A549 (cell line): ENCODE results near the gene ZNF446. TPM values are rescaled to one million over a fixed set of nuclear protein-coding genes. Genes with fewer than 3 reads are reported as not detected.

ENCODE experiments used
- ATAC-seq, 2 experiments: fragments of 200-7000 bp in 1 of 2; fragments of >200 bp in 1 of 2; cut with Nextera tagmentation in 1 of 2; cut with Tn5 transposase in 1 of 2; 3 replicates each; pipeline versions ENCODE4 v1.8.0 to v1.9.1; 2018 to 2020; ENCODE audit warnings: mild to moderate bottlenecking in 1 of 2, moderate library complexity in 1 of 2
- CTCF ChIA-PET: fragments of 300-600 bp; sonication (Branson Sonifier 250); formaldehyde crosslinking; extraction: SDS; loops from one replicate; lab custom pipeline; 2021; ENCODE audit warnings: antibody characterized with exemption, inconsistent platforms; lab: Yijun Ruan, JAX
- POLR2A ChIA-PET: fragments of 350-600 bp; formaldehyde crosslinking; extraction: SDS; loops from one replicate; lab custom pipeline; 2021; ENCODE audit warnings: antibody characterized with exemption, inconsistent platforms; lab: Yijun Ruan, JAX
- DNase-seq, 2 experiments: peaks; one replicate each; pipeline versions ENCODE4 v3.0.0 to v3.0.0-alpha.2; 2011 to 2016; ENCODE audit warnings: low read depth in 1 of 2, low spot score in 1 of 2
- FAIRE-seq: peaks from 2 replicates; lab custom pipeline; 2011; peaks lifted over from hg19 to GRCh38; lab: Jason Lieb, UNC
- H3K27ac ChIP-seq, 2 experiments: fragments of >200 bp; sonication (Bioruptor Twin); formaldehyde crosslinking; 3 replicates each; pipeline ENCODE4 v1.5.1; 2016 to 2017
- H3K4me1 ChIP-seq: fragments of >200 bp; sonication (Bioruptor Twin); formaldehyde crosslinking; 3 replicates; pipeline ENCODE4 v1.6.1; 2016
- H3K4me2 ChIP-seq: fragments of >200 bp; sonication (Bioruptor Twin); formaldehyde crosslinking; 3 replicates; pipeline ENCODE4 v1.6.1; 2016
- H3K4me3 ChIP-seq: fragments of >200 bp; sonication (Bioruptor Twin); formaldehyde crosslinking; 3 replicates; pipeline ENCODE4 v1.5.1; 2016
- H3K9me3 ChIP-seq: fragments of >200 bp; sonication (Bioruptor Twin); formaldehyde crosslinking; 3 replicates; pipeline ENCODE4 v1.6.1; 2016
- BCL3 ChIP-seq: fragments of >200 bp; sonication (Bioruptor Twin); formaldehyde crosslinking; IDR thresholded peaks from 3 replicates; pipeline ENCODE4 v1.6.1; 2016
- CBX8 ChIP-seq: fragments of 200-600 bp; sonication (generic); IDR thresholded peaks from 2 replicates; pipeline ENCODE4 v1.6.1; 2016
- CHD4 ChIP-seq: fragments of 200-600 bp; sonication (generic); IDR thresholded peaks from 2 replicates; pipeline ENCODE4 v1.6.1; 2016; ENCODE audit warnings: antibody characterized with exemption, mild to moderate bottlenecking, borderline replicate concordance
- E2F6 ChIP-seq: IDR thresholded peaks from 2 replicates; pipeline ENCODE4 v1.6.1; 2012; ENCODE audit warnings: low read depth, borderline replicate concordance
- EHF ChIP-seq: fragments of 250-450 bp; sonication (Bioruptor Pico); IDR thresholded peaks from 2 replicates; pipeline ENCODE4 v1.5.0; 2020; ENCODE audit warnings: mild to moderate bottlenecking
- ELK1 ChIP-seq: fragments of 150-350 bp; IDR thresholded peaks from 2 replicates; pipeline ENCODE4 v1.6.1; 2014; ENCODE audit warnings: low read depth, mild to moderate bottlenecking, low read length
- FOXS1 ChIP-seq: fragments of 250-450 bp; sonication (Bioruptor Pico); IDR thresholded peaks from 2 replicates; pipeline ENCODE4 v1.5.0; 2020; ENCODE audit warnings: mild to moderate bottlenecking, moderate library complexity
- HDAC2 ChIP-seq: fragments of 200-600 bp; sonication (generic); IDR thresholded peaks from 2 replicates; pipeline ENCODE4 v1.6.1; 2016
- HOXA7 ChIP-seq: fragments of 250-450 bp; sonication (Bioruptor Pico); IDR thresholded peaks from 2 replicates; pipeline ENCODE4 v1.5.0; 2020; ENCODE audit warnings: mild to moderate bottlenecking, moderate library complexity
- JUN ChIP-seq, 2 experiments: fragments of >200 bp; sonication (Bioruptor Twin); formaldehyde crosslinking; IDR thresholded peaks; 2 replicates in 1 of 2; 3 replicates in 1 of 2; pipeline ENCODE4 v1.6.1; 2016 to 2017
- JUNB ChIP-seq: fragments of >200 bp; sonication (Bioruptor Twin); formaldehyde crosslinking; IDR thresholded peaks from 2 replicates; pipeline ENCODE4 v1.6.1; 2016
- MAX ChIP-seq: IDR thresholded peaks from 2 replicates; pipeline ENCODE4 v1.6.1; 2012
- MAZ ChIP-seq: fragments of 150-350 bp; IDR thresholded peaks from 2 replicates; pipeline ENCODE4 v1.6.1; 2014; ENCODE audit warnings: antibody characterized with exemption, low read depth, low read length, borderline replicate concordance
- PHF8 ChIP-seq: fragments of 200-600 bp; sonication (generic); IDR thresholded peaks from 2 replicates; pipeline ENCODE4 v1.6.1; 2016; ENCODE audit warnings: low read depth, mild to moderate bottlenecking, antibody characterized with exemption, moderate library complexity, borderline replicate concordance
- POLR2A ChIP-seq: IDR thresholded peaks from 2 replicates; pipeline ENCODE4 v1.6.1; 2012; ENCODE audit warnings: mild to moderate bottlenecking, low read length
- REST ChIP-seq: fragments of 200-600 bp; sonication (generic); IDR thresholded peaks from 2 replicates; pipeline ENCODE4 v1.6.1; 2016; ENCODE audit warnings: antibody characterized with exemption, mild to moderate bottlenecking, moderate library complexity
- RFX5 ChIP-seq: fragments of 450-650 bp; IDR thresholded peaks from 2 replicates; pipeline ENCODE4 v1.7.1; 2014; ENCODE audit warnings: antibody characterized with exemption, mild to moderate bottlenecking, moderate library complexity
- SREBF2 ChIP-seq: fragments of 450-650 bp; IDR thresholded peaks from 2 replicates; pipeline ENCODE4 v1.6.1; 2014; ENCODE audit warnings: mild to moderate bottlenecking, moderate library complexity
- TFCP2L1 ChIP-seq: fragments of 250-450 bp; sonication (Bioruptor Pico); IDR thresholded peaks from 2 replicates; pipeline ENCODE4 v1.5.0; 2021; ENCODE audit warnings: mild to moderate bottlenecking
- USF2 ChIP-seq: fragments of 450-650 bp; IDR thresholded peaks from 2 replicates; pipeline ENCODE4 v1.6.1; 2014; ENCODE audit warnings: antibody characterized with exemption
- ZFP36 ChIP-seq: fragments of 450-650 bp; IDR thresholded peaks from 2 replicates; pipeline ENCODE4 v1.6.1; 2014; ENCODE audit warnings: borderline replicate concordance; ENCODE audit not compliant: partially characterized antibody
- WGBS: methylation state at CpG from one replicate; pipeline ENCODE4 v1.1.6; 2017; ENCODE audit errors: missing lambda C conversion rate; 5-methylcytosine and 5-hydroxymethylcytosine counted together
- polyA plus RNA-seq, 4 experiments: library from polyadenylated mRNA; depleted of rRNA in 3 of 4; stranded (reverse); fragments of >200 nt; fragmentation: RNase III in 1 of 4; extraction: RNeasy Plus Mini Kit Qiagen cat#74134 plus additional on column Dnase treatment in 1 of 4; gene quantifications; 2 replicates in 3 of 4; 3 replicates in 1 of 4; pipeline ENCODE4 v1.2.3, GENCODE V29; 2011 to 2017

ZNF446 gene
- polyA plus RNA-seq, 2 of the 4 experiments (the other 2 are of a cell fraction): 6.2 to 11.0 TPM

- under 1% methylated on average over 30 of the region's 79 CpGs for WGBS
- peak; percentile 97 to 98 for DNase-seq
- peak; percentile 63 for FAIRE-seq
- peak; percentile 95 to 98 for ATAC-seq
- ChIA-PET CTCF (interaction anchor here (1.2 to 1.4 kb wide), 2 partner anchors 10 to 68 kb away, joined by 3 to 6 read pairs; partner anchors contain the start of gene ZBTB45), POLR2A (interaction anchor here (0.7 to 1.4 kb wide), 5 partner anchors 43 to 92 kb away, joined by 3 to 4 read pairs (median 4); partner anchors contain the start of genes TRIM28, ZBTB45, ZNF497 and ZNF584)
- no peak for TF ChIP-seq ZFP36
- TF ChIP-seq MAX: peak; percentile 85
- TF ChIP-seq TFCP2L1 (CRISPR knock-in tag): 0 out of 2 replicates have a peak, but pooled peaks have one; percentile 45
- peak; percentile 13; the same call in 1 of the 2 replicates for TF ChIP-seq RFX5
- TF ChIP-seq USF2: 0 out of 2 replicates have a peak, but pooled peaks have one; percentile 4
- TF ChIP-seq E2F6: peak; percentile 80
- TF ChIP-seq JUN (IDR thresholded peaks at IDR 0.05): peak in 1 of 2 experiments; percentile 62; a peak in 1 of 5 replicates
- TF ChIP-seq HOXA7 (CRISPR knock-in tag): no peak
- TF ChIP-seq POLR2A: peak; percentile 55
- TF ChIP-seq FOXS1: no peak
- peak; percentile 64 for TF ChIP-seq PHF8
- H3K27ac ChIP-seq: peak within 1 kb of the TSS; percentile 76 to 90
- H3K4me3 ChIP-seq: peak within 1 kb of the TSS; percentile 85
- peaks cover 35% of the 10 kb centered on the region for H3K9me3 ChIP-seq
- no peaks in the 10 kb centered on the region for H3K4me1 ChIP-seq
- peak within 1 kb of the TSS; percentile 94 for H3K4me2 ChIP-seq
Observed at GRCh38 chr19:58451358-58452101, 24.6 kb upstream of the ZNF446 start, which contains the start of gene ZNF324B. TSS of gene ZNF324B (plus strand) at chr19:58451622. CDS start at chr19:58453702, 2,080 bp downstream.

GRCh38 chr19:58453743-58454142 lies 22.4 kb upstream of the ZNF446 start:
- Histone ChIP-seq H3K27ac (no peak overlapping the region), H3K4me1 (no peaks in the 10 kb centered on the region), H3K4me3 (no peak overlapping the region), H3K9me3 (peaks cover 17% of the 10 kb centered on the region), H3K4me2 (no peak overlapping the region)
- ChIA-PET CTCF (interaction anchor here (1.1 to 2.1 kb wide), 2 partner anchors 23 to 66 kb away, joined by 3 to 10 read pairs; partner anchors contain the start of genes ZBTB45 and ZNF446), POLR2A (no interaction called here)
- 92% methylated on average over 6 of the region's 6 CpGs for WGBS
- FAIRE-seq (no peak), DNase-seq (no peak), ATAC-seq (no peak)
- TF ChIP-seq CBX8: no peak
- TF ChIP-seq ELK1: no peak
- TF ChIP-seq REST: no peak
- no peak for TF ChIP-seq CHD4
- TF ChIP-seq JUNB: no peak
- no peak for TF ChIP-seq BCL3
- no peak for TF ChIP-seq EHF (CRISPR knock-in tag)
- no peak for TF ChIP-seq ZFP36
- no peak for TF ChIP-seq HDAC2
- TF ChIP-seq SREBF2: no peak
- no peak for TF ChIP-seq MAZ
- TF ChIP-seq JUN (IDR thresholded peaks at IDR 0.05): no peak
